T-cell (primary cell): ENCODE data around the gene PRDM16. TPM values are rescaled to one million over a fixed set of nuclear protein-coding genes. Genes with fewer than 3 reads are reported as not detected.

ENCODE experiments used
- ATAC-seq, 4 experiments: fragments of 200-7000 bp in 3 of 4; fragments of 150-1000 bp in 1 of 4; cut with Tn5 transposase; replicated peaks in 1 of 4; 1 replicate in 3 of 4; 2 replicates in 1 of 4; pipeline ENCODE4 v1.10.0; 2021; ENCODE audit warnings: moderate library complexity in 3 of 4, mild to moderate bottlenecking in 2 of 4, moderate number of reproducible peaks in 1 of 4
- CTCF ChIA-PET, 2 donors: fragments of 300-600 bp; sonication (Branson Sonifier 250); formaldehyde crosslinking; loops; one replicate each; lab custom pipeline; 2022; ENCODE audit warnings: antibody characterized with exemption in 2 of 2; lab: Charles Lee
- POLR2A ChIA-PET, 2 donors: fragments of 300-600 bp; sonication (Branson Sonifier 250); formaldehyde crosslinking; loops; one replicate each; lab custom pipeline; 2022; ENCODE audit warnings: antibody characterized with exemption in 2 of 2; lab: Charles Lee
- DNase-seq, 35 experiments: peaks; one replicate each; pipeline versions ENCODE4 v3.0.0 to v3.0.0-alpha.2; 2013 to 2023
- H3K27ac ChIP-seq: one replicate; pipeline ENCODE4 v1.5.1; 2013; ENCODE audit warnings: low read length
- H3K27me3 ChIP-seq, 2 experiments: replicated peaks in 1 of 2; 1 replicate in 1 of 2; 2 replicates in 1 of 2; pipeline versions ENCODE4 v1.6.1 to v1.7.0; 2013; ENCODE audit warnings: low read length in 1 of 2, mixed read lengths in 1 of 2; ENCODE audit not compliant: control insufficient read depth in 2 of 2, insufficient read depth in 2 of 2; ENCODE audit errors: extremely low read depth in 1 of 2
- H3K36me3 ChIP-seq, 2 donors: 1 replicate in 1 of 2; 2 replicates in 1 of 2; pipeline versions ENCODE4 v1.6.1 to v1.7.0; 2013; ENCODE audit warnings: low read length in 1 of 2; ENCODE audit not compliant: control insufficient read depth in 2 of 2, insufficient read depth in 1 of 2; ENCODE audit errors: extremely low read depth in 1 of 2
- H3K4me1 ChIP-seq, 2 experiments: 1 replicate in 1 of 2; 2 replicates in 1 of 2; pipeline versions ENCODE4 v1.6.1 to v1.7.0; 2013; ENCODE audit warnings: low read length in 2 of 2, mixed read lengths in 1 of 2; ENCODE audit not compliant: insufficient read depth in 2 of 2, control insufficient read depth in 1 of 2; ENCODE audit errors: extremely low read depth in 1 of 2
- H3K4me3 ChIP-seq, 2 donors: 1 replicate in 1 of 2; 2 replicates in 1 of 2; pipeline versions ENCODE4 v1.5.1 to v1.7.0; 2013; ENCODE audit warnings: mild to moderate bottlenecking in 2 of 2, low read length in 1 of 2, moderate library complexity in 1 of 2; ENCODE audit not compliant: control insufficient read depth in 1 of 2; ENCODE audit errors: extremely low read depth in 1 of 2
- H3K9me3 ChIP-seq: 2 replicates; pipeline ENCODE4 v1.7.0; 2013
- H3K27ac Mint-ChIP-seq, 2 donors: one replicate each; pipeline ENCODE4 v1.8.0; 2020 to 2021; ENCODE audit warnings: mild to moderate bottlenecking in 2 of 2, mixed read lengths in 2 of 2
- H3K27me3 Mint-ChIP-seq, 2 donors: one replicate each; pipeline ENCODE4 v1.8.0; 2021 to 2022; ENCODE audit warnings: mixed read lengths in 2 of 2
- H3K36me3 Mint-ChIP-seq: one replicate; pipeline ENCODE4 v1.8.0; 2021; ENCODE audit warnings: mixed read lengths
- H3K4me1 Mint-ChIP-seq, 3 donors: one replicate each; pipeline ENCODE4 v1.8.0; 2020 to 2022; ENCODE audit warnings: mixed read lengths in 3 of 3, mild to moderate bottlenecking in 1 of 3
- H3K4me3 Mint-ChIP-seq, 3 donors: one replicate each; pipeline ENCODE4 v1.8.0; 2020 to 2022; ENCODE audit warnings: mild to moderate bottlenecking in 3 of 3, mixed read lengths in 3 of 3, moderate library complexity in 3 of 3
- H3K9me3 Mint-ChIP-seq, 3 donors: one replicate each; pipeline ENCODE4 v1.8.0; 2020 to 2022; ENCODE audit warnings: mixed read lengths in 3 of 3
- WGBS: methylation state at CpG from one replicate; pipeline ENCODE4 v1.1.5; 2013; ENCODE audit warnings: missing lambda C conversion rate; ENCODE audit not compliant: insufficient coverage; 5-methylcytosine and 5-hydroxymethylcytosine counted together
- total RNA-seq, 35 experiments: library from RNA in 6 of 35; stranded (reverse) in 6 of 35; fragments of 120-200 nt in 1 of 35; gene quantifications; one replicate each; pipeline versions ENCODE4 v1.2.1 to v1.2.4 and lab custom pipeline; 2013 to 2026

The PRDM16 gene
- total RNA-seq, 5 donors from 2014 or later (not counting 1 experiment from before 2014, with no cell fraction given): 0.15 to 0.70 (median 0.24) TPM; not detected in 1

DNA sequence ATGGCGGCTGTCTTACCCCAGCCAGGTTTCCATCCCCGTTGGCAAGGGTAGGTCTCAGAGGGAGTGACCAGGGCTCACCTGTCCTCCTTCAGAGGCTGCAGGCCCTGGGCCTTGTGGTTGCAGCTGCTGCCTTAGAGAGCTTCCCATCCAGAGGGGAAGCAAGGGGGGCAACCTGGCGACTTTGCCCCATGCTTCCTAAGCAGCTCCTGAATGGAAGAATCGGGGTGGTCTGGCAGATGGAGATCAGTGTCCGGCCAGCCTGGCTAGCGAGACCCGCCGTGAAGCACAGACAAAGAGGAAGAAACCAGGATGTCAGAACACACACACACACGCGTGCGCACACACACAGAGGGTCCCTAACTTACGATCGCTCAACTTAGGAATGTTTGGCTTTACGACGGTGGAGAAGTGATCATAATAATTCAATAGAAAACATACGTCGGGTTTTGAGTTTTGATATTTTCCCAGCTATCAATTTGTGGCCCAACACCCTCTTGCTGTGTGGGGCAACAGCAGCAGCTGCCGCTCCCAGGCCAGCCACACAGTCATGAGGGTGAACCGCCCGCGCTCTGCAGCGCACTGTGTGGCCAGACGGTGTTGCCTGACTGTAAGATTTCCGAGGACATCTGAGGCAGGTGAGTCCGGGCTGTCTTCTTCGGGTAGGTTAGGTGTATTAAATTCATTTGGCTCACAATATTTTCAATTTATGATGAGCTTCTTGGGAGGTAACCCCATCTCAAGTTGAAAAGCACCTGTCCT, 272.4 kb downstream of the PRDM16 start:
- POLR2A ChIA-PET: no interaction called here
- CTCF ChIA-PET: no interaction called here
- Mint-ChIP-seq H3K36me3 (peaks cover 5% of the 10 kb centered on the region), H3K4me1 (no peaks in the 10 kb centered on the region), H3K9me3 (peaks cover 0 to 22% (median 19%) of the 10 kb centered on the region in 3 donors), H3K27me3 (peaks cover 0 to 2% of the 10 kb centered on the region in 2 donors), H3K27ac (no peak overlapping the region), H3K4me3 (no peak overlapping the region)
- no peak overlapping the region for H3K27ac ChIP-seq
- H3K9me3 ChIP-seq: no peaks in the 10 kb centered on the region
- no peak for ATAC-seq
- H3K36me3 ChIP-seq: no peaks in the 10 kb centered on the region
- no peak for DNase-seq
- H3K27me3 ChIP-seq: peaks cover 0 to 38% of the 10 kb centered on the region in 2 experiments
- H3K4me1 ChIP-seq: no peaks in the 10 kb centered on the region
- no peak overlapping the region for H3K4me3 ChIP-seq
- 95% methylated on average over 25 of the region's 26 CpGs for WGBS

DNA sequence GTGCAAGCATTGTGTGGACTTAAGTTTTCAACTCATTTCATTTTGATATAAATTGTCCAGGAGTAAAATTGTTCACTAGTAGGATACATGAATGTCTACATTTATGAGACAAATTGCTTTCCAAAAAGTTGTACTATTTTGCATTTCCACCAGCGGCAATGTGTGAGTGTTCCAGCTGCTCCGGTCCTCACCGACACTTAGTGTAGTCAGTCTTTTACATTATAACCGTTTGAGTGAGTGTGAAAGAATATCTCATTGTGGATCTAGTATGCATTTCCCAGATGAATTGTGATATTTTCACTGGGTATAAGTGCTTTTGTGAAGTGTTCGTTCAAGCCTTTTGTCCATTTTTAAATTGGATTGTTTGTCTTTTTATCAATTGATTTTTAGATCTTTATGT, 274.0 kb downstream of the PRDM16 start:
- H3K4me1 Mint-ChIP-seq: no peaks in the 10 kb centered on the region
- ChIA-PET POLR2A (no interaction called here), CTCF (no interaction called here)
- Histone ChIP-seq H3K4me1 (no peaks in the 10 kb centered on the region), H3K36me3 (no peaks in the 10 kb centered on the region), H3K4me3 (no peak overlapping the region), H3K27ac (no peak overlapping the region), H3K9me3 (no peaks in the 10 kb centered on the region), H3K27me3 (peaks cover 0 to 50% of the 10 kb centered on the region in 2 experiments)
- no peak overlapping the region for H3K27ac Mint-ChIP-seq
- peaks cover 0 to 22% (median 19%) of the 10 kb centered on the region in 3 donors for H3K9me3 Mint-ChIP-seq
- 81% methylated on average over 4 of the region's 5 CpGs for WGBS
- ATAC-seq (no peak), DNase-seq (no peak)
- H3K4me3 Mint-ChIP-seq: no peak overlapping the region
- H3K27me3 Mint-ChIP-seq: peaks cover 0 to 8% of the 10 kb centered on the region in 2 donors
- peaks cover 5% of the 10 kb centered on the region for H3K36me3 Mint-ChIP-seq

DNA sequence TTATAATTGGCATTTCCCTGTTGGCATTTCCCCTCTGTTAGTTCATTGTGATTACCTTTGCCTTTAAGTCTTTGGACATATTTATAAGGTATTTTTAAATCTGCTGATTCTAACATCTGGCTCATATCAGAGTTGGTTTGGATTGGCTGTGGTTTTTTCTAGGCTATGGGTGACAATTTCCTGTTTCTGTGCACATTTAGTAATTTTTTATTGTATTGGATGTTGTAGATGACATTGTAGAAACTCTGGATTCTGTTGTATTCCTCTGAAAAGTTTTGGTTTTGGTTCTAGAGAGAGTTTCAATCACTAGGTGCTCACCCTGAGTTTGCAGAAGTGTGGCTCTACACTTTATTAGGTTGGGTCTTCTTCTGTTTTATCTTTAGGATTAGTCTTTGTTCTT, 275.4 kb downstream of the PRDM16 start:
- CTCF ChIA-PET: no interaction called here
- H3K4me3 Mint-ChIP-seq: no peak overlapping the region
- Histone ChIP-seq H3K4me1 (no peaks in the 10 kb centered on the region), H3K4me3 (no peak overlapping the region), H3K36me3 (no peaks in the 10 kb centered on the region), H3K9me3 (no peaks in the 10 kb centered on the region), H3K27ac (no peak overlapping the region), H3K27me3 (peaks cover 0 to 52% of the 10 kb centered on the region in 2 experiments)
- no peaks in the 10 kb centered on the region for H3K4me1 Mint-ChIP-seq
- POLR2A ChIA-PET: no interaction called here
- H3K27ac Mint-ChIP-seq: no peak overlapping the region
- peaks cover 0 to 8% of the 10 kb centered on the region in 2 donors for H3K27me3 Mint-ChIP-seq
- peaks cover 5% of the 10 kb centered on the region for H3K36me3 Mint-ChIP-seq
- ATAC-seq: no peak
- H3K9me3 Mint-ChIP-seq: peaks cover 0 to 22% (median 19%) of the 10 kb centered on the region in 3 donors
- no peak for DNase-seq

DNA sequence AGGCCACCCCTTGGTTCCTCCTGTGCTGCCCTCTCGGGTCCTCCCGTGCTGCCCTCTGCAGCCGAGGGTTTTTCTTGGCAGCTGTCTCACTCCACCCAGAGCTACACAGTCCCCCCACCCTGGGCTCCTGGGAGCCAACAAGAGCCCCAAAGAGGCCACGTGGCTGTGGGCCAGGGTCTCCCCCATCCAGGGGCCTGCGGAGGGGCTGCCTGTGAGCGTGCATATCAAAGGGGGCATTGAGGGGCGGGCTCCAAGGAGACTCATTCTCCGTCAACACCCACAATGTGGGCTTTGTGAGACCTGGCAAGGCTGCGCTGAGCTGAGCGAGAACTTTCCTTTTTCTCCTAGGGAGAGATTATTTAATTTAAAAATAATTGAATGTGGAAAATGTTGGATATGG, 276.8 kb downstream of the PRDM16 start:
- no peak overlapping the region for H3K27ac ChIP-seq
- H3K27me3 ChIP-seq: peaks cover 0 to 55% of the 10 kb centered on the region in 2 experiments
- POLR2A ChIA-PET: no interaction called here
- CTCF ChIA-PET: no interaction called here
- H3K27ac Mint-ChIP-seq: no peak overlapping the region
- H3K4me3 ChIP-seq: no peak overlapping the region
- no peaks in the 10 kb centered on the region for H3K36me3 ChIP-seq
- no peaks in the 10 kb centered on the region for H3K9me3 ChIP-seq
- ATAC-seq: no peak
- H3K9me3 Mint-ChIP-seq: peaks cover 0 to 22% (median 19%) of the 10 kb centered on the region in 3 donors
- H3K36me3 Mint-ChIP-seq: peaks cover 5% of the 10 kb centered on the region
- 75% methylated on average over 3 of the region's 10 CpGs for WGBS
- no peak for DNase-seq
- no peaks in the 10 kb centered on the region for H3K4me1 ChIP-seq
- peaks cover 5 to 6% of the 10 kb centered on the region in 2 donors for H3K27me3 Mint-ChIP-seq
- no peak overlapping the region for H3K4me3 Mint-ChIP-seq
- H3K4me1 Mint-ChIP-seq: no peaks in the 10 kb centered on the region

DNA sequence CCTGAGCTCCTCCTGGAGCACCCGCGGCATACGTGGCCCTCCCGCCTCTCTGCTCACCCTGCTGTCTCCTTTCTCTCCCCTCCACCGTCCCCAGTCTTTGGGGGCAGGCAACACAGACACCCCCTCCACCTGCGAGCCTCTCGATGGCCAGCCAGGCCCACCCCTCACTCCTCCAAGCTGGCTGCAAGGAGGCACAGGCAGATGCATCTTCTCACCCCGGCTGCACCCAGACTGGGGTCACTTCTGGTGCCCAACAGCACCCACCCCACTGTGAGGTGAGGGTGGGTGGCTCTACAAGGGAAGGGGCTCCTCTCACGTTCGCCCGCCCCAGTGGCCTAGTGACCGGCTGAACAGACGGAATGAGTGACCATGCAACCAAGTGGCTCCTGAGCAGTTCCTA, 277.5 kb downstream of the PRDM16 start:
- ATAC-seq (no peak), DNase-seq (no peak)
- peaks cover 5% of the 10 kb centered on the region for H3K36me3 Mint-ChIP-seq
- Histone ChIP-seq H3K9me3 (no peaks in the 10 kb centered on the region), H3K27ac (no peak overlapping the region), H3K4me3 (no peak overlapping the region), H3K4me1 (no peaks in the 10 kb centered on the region), H3K36me3 (no peaks in the 10 kb centered on the region), H3K27me3 (peaks cover 0 to 53% of the 10 kb centered on the region in 2 experiments)
- peaks cover 0 to 22% (median 19%) of the 10 kb centered on the region in 3 donors for H3K9me3 Mint-ChIP-seq
- peaks cover 5 to 6% of the 10 kb centered on the region in 2 donors for H3K27me3 Mint-ChIP-seq
- POLR2A ChIA-PET: no interaction called here
- no peak overlapping the region for H3K27ac Mint-ChIP-seq
- H3K4me3 Mint-ChIP-seq: no peak overlapping the region
- no peaks in the 10 kb centered on the region for H3K4me1 Mint-ChIP-seq
- CTCF ChIA-PET: no interaction called here
- whole genome bisulfite sequencing: 89% methylated on average over 10 of the region's 13 CpGs

DNA sequence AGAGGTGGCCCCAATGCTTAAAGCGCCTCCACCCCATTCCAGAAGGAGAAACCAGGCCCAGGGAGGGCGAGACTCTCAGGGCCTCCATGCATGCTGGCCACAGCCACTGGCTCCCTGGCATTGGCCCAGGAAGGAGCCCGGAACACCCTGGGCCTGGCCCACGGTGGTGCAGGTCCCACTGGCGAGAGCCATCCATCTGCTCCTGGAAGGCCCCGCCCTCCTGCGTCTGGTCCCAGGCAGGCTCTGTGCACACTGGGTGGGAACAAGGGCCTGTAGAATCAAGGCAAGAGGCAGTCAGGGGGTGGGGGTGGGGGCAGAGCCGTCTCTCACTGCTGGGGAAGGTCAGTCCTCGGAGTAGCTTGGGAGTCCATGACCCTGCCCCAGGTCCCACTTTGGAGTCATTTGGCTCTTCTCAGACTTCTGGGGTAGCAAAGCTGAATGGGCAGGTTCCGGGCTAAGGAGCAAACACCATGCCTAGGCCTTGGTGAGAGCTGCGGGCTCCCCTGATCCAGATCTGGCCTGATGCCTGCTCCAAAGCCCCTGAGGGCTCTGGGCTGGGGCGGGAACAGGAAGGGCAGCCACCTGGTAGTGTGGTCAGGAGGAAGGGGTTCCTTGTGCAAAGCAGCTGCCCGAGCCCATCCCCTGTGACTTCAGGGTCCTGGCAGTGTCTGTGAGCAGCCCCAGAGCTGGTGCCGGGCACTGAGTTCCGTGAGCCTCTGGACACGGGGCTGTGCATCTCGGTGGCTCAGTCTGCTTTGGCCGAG, 278.4 kb downstream of the PRDM16 start:
- ATAC-seq: no peak
- Mint-ChIP-seq H3K27me3 (peaks cover 7 to 8% of the 10 kb centered on the region in 2 donors), H3K27ac (no peak overlapping the region), H3K4me1 (no peaks in the 10 kb centered on the region), H3K9me3 (peaks cover 0 to 22% (median 19%) of the 10 kb centered on the region in 3 donors), H3K36me3 (peaks cover 5% of the 10 kb centered on the region), H3K4me3 (no peak overlapping the region)
- no peak for DNase-seq
- H3K27ac ChIP-seq: no peak overlapping the region
- ChIA-PET POLR2A (no interaction called here), CTCF (no interaction called here)
- no peaks in the 10 kb centered on the region for H3K9me3 ChIP-seq
- no peak overlapping the region for H3K4me3 ChIP-seq
- 71% methylated on average over 18 of the region's 18 CpGs for WGBS
- peaks cover 0 to 57% of the 10 kb centered on the region in 2 experiments for H3K27me3 ChIP-seq
- no peaks in the 10 kb centered on the region for H3K4me1 ChIP-seq
- no peaks in the 10 kb centered on the region for H3K36me3 ChIP-seq
